Panc1 (cell line): ENCODE results near the gene GNAI2. TPM values are rescaled to one million over a fixed set of nuclear protein-coding genes. Genes with fewer than 3 reads are reported as not detected.

Experiments used
- ATAC-seq: fragments of 200-7000 bp; cut with Tn5 transposase; 2 replicates; pipeline ENCODE4 v1.9.1; 2020; ENCODE audit warnings: mild to moderate bottlenecking, moderate library complexity
- BruUV-seq: library from RNA; stranded (reverse); fragments of 400-500 nt; replicated peaks from 2 replicates; lab custom pipeline; 2021; lab: Mats Ljungman, UMichigan
- CTCF ChIA-PET: fragments of 300-600 bp; sonication (Branson Sonifier 250); formaldehyde crosslinking; loops from one replicate; lab custom pipeline; 2022; ENCODE audit warnings: antibody characterized with exemption; lab: Charles Lee
- POLR2A ChIA-PET: fragments of 300-600 bp; sonication (Branson Sonifier 250); formaldehyde crosslinking; loops from one replicate; lab custom pipeline; 2022; ENCODE audit warnings: antibody characterized with exemption; lab: Charles Lee
- DNase-seq: peaks from one replicate; pipeline ENCODE4 v3.0.0-alpha.2; 2010; ENCODE audit warnings: low read depth, low spot score
- H3K27ac ChIP-seq: 2 replicates; pipeline ENCODE4 v1.5.1; 2011; ENCODE audit warnings: mild to moderate bottlenecking, low read length, inconsistent platforms
- H3K27me3 ChIP-seq: fragments of 200-500 bp; sonication (Bioruptor generic); 2 replicates; pipeline ENCODE4 v1.6.0; 2014; ENCODE audit warnings: low read length, inconsistent platforms; ENCODE audit not compliant: control insufficient read depth, insufficient read depth
- H3K36me3 ChIP-seq: fragments of 200-500 bp; sonication (Bioruptor generic); 2 replicates; pipeline ENCODE4 v1.5.1; 2014; ENCODE audit warnings: inconsistent platforms, mild to moderate bottlenecking, low read length, moderate library complexity; ENCODE audit not compliant: control insufficient read depth, insufficient read depth
- H3K4me1 ChIP-seq: 2 replicates; pipeline ENCODE4 v1.5.1; 2011; ENCODE audit warnings: inconsistent platforms, mild to moderate bottlenecking, low read length, moderate library complexity; ENCODE audit not compliant: control insufficient read depth, insufficient read depth
- H3K4me3 ChIP-seq, 2 experiments: 2 replicates each; pipeline ENCODE4 v1.5.1; 2011 to 2012; ENCODE audit warnings: low read depth in 2 of 2, low read length in 2 of 2, mild to moderate bottlenecking in 2 of 2, inconsistent platforms in 1 of 2, moderate library complexity in 1 of 2
- H3K9me3 ChIP-seq: fragments of 200-500 bp; sonication (Bioruptor generic); 2 replicates; pipeline ENCODE4 v1.5.1; 2014; ENCODE audit warnings: low read depth, mild to moderate bottlenecking, inconsistent platforms, low read length, moderate library complexity; ENCODE audit not compliant: control insufficient read depth, insufficient read depth
- CTCF ChIP-seq: fragments of 450-650 bp; IDR thresholded peaks from 2 replicates; pipeline ENCODE4 v1.5.1; 2017; ENCODE audit warnings: mild to moderate bottlenecking
- POLR2AphosphoS5 ChIP-seq: IDR thresholded peaks from 2 replicates; pipeline ENCODE4 v1.6.1; 2012; ENCODE audit warnings: mild to moderate bottlenecking, low read depth, low read length, moderate library complexity
- SIN3A ChIP-seq: IDR thresholded peaks from 2 replicates; pipeline ENCODE4 v1.6.1; 2012; ENCODE audit warnings: low read depth, mild to moderate bottlenecking, low read length, moderate library complexity, borderline replicate concordance; ENCODE audit not compliant: insufficient read depth
- TCF7L2 ChIP-seq: IDR thresholded peaks from 2 replicates; pipeline ENCODE4 v1.6.1; 2011; ENCODE audit warnings: mild to moderate bottlenecking, low read depth, low read length, inconsistent platforms
- in situ Hi-C: cut with HindIII; loops from 2 replicates; pipeline ENCODE4 v1.10.0; 2016; ENCODE audit warnings: low sequenced_read_pairs, low pct_unique_long_range_greater_than_20kb
- intact Hi-C: fragments of 100-400 bp; cut with micrococcal nuclease; formaldehyde crosslinking; loops from one replicate; pipeline ENCODE4 v1.10.0; 2022; ENCODE audit not compliant: unreplicated experiment
- total RNA-seq: library from RNA; stranded (reverse); gene quantifications from one replicate; pipeline ENCODE4 v1.2.1, GENCODE V29; 2021; ENCODE audit not compliant: unreplicated experiment
- TF ChIP-seq, protein P1 (sequence below), 2 experiments: IDR thresholded peaks; 2 replicates each; pipeline ENCODE4 v1.6.1; 2011 to 2012; ENCODE audit warnings: low read depth in 2 of 2, control low read depth in 1 of 2, low read length in 1 of 2, mild to moderate bottlenecking in 1 of 2, moderate library complexity in 1 of 2; ENCODE audit not compliant: insufficient read depth in 1 of 2

Gene GNAI2
- total RNA-seq, 1 experiment from 2014 or later = 170 TPM

- CTCF ChIA-PET = interaction anchor here (0.6 to 2.8 kb wide), 2 partner anchors 33 to 67 kb away, joined by 3 to 39 read pairs; no protein-coding TSS in a partner anchor
- peaks cover 25% of the 10 kb centered on the region for H3K4me1 ChIP-seq
- no peak for DNase-seq
- intact Hi-C loops = loop anchor here (10.0 kb wide), 1 partner anchor 72 kb away; the partner anchor contains the start of gene SEMA3B
- no TSS peak for BruUV-seq
- POLR2A ChIA-PET = no interaction called here
- H3K4me3 ChIP-seq = no peak overlapping the region
- H3K27me3 ChIP-seq = no peaks in the 10 kb centered on the region
- in situ Hi-C loops = no loop called here
- H3K36me3 ChIP-seq = no peaks in the 10 kb centered on the region
- ATAC-seq = no peak
- no peak overlapping the region for H3K27ac ChIP-seq
- TF ChIP-seq TCF7L2 (no peak), SIN3A (no peak), CTCF (no peak), POLR2AphosphoS5 (no peak)
- TF ChIP-seq, protein P1, sequence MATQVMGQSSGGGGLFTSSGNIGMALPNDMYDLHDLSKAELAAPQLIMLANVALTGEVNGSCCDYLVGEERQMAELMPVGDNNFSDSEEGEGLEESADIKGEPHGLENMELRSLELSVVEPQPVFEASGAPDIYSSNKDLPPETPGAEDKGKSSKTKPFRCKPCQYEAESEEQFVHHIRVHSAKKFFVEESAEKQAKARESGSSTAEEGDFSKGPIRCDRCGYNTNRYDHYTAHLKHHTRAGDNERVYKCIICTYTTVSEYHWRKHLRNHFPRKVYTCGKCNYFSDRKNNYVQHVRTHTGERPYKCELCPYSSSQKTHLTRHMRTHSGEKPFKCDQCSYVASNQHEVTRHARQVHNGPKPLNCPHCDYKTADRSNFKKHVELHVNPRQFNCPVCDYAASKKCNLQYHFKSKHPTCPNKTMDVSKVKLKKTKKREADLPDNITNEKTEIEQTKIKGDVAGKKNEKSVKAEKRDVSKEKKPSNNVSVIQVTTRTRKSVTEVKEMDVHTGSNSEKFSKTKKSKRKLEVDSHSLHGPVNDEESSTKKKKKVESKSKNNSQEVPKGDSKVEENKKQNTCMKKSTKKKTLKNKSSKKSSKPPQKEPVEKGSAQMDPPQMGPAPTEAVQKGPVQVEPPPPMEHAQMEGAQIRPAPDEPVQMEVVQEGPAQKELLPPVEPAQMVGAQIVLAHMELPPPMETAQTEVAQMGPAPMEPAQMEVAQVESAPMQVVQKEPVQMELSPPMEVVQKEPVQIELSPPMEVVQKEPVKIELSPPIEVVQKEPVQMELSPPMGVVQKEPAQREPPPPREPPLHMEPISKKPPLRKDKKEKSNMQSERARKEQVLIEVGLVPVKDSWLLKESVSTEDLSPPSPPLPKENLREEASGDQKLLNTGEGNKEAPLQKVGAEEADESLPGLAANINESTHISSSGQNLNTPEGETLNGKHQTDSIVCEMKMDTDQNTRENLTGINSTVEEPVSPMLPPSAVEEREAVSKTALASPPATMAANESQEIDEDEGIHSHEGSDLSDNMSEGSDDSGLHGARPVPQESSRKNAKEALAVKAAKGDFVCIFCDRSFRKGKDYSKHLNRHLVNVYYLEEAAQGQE (IDR thresholded peaks at IDR 0.05; ENCODE audit: insufficient read depth in 1 of 2, low read depth in 2 of 2, low read length in 1 of 2) = no peak
- no peaks in the 10 kb centered on the region for H3K9me3 ChIP-seq
Measured at GRCh38 chr3:50193286-50193685, 42.7 kb upstream of the GNAI2 start.

- ATAC-seq (no peak), DNase-seq (no peak)
- BruUV-seq = no TSS peak
- Histone ChIP-seq H3K36me3 (no peaks in the 10 kb centered on the region), H3K4me1 (peaks cover 21% of the 10 kb centered on the region), H3K27me3 (no peaks in the 10 kb centered on the region), H3K4me3 (no peak overlapping the region), H3K9me3 (no peaks in the 10 kb centered on the region), H3K27ac (no peak overlapping the region)
- intact Hi-C loops (loop anchor here (10.0 kb wide), 1 partner anchor 71 kb away; the partner anchor contains the start of gene SEMA3B), in situ Hi-C loops (no loop called here)
- TF ChIP-seq SIN3A (no peak), POLR2AphosphoS5 (no peak), CTCF (no peak), TCF7L2 (no peak)
- TF ChIP-seq, protein P1 (IDR thresholded peaks at IDR 0.05; ENCODE audit: insufficient read depth in 1 of 2, low read depth in 2 of 2, low read length in 1 of 2) = no peak
- CTCF ChIA-PET = interaction anchor here (0.6 to 2.8 kb wide), 2 partner anchors 33 to 67 kb away, joined by 3 to 39 read pairs; no protein-coding TSS in a partner anchor
- POLR2A ChIA-PET = no interaction called here
Measured at GRCh38 chr3:50193746-50194127, 42.3 kb upstream of the GNAI2 start.
